MG63 (cell line): ENCODE data around the gene PGLYRP2. TPM values are rescaled to one million over a fixed set of nuclear protein-coding genes. Genes with fewer than 3 reads are reported as not detected.
"Not testable (repeated sequence)": the region's sequence is repeated elsewhere in the genome, so short reads cannot be mapped to it uniquely, and the experiment has no call there.

ENCODE experiments used
- DNase-seq: peaks from one replicate; pipeline ENCODE4 v3.0.0-alpha.2; 2020
- H3K27me3 ChIP-seq: fragments of 250-450 bp; sonication (Bioruptor Pico); 2 replicates; pipeline ENCODE4 v1.5.1; 2020; ENCODE audit warnings: mild to moderate bottlenecking, moderate library complexity
- H3K36me3 ChIP-seq: fragments of 250-450 bp; sonication (Bioruptor Pico); 2 replicates; pipeline ENCODE4 v1.5.1; 2020; ENCODE audit warnings: mild to moderate bottlenecking, moderate library complexity
- H3K4me3 ChIP-seq: fragments of 250-450 bp; sonication (Bioruptor Pico); 2 replicates; pipeline ENCODE4 v1.5.1; 2020; ENCODE audit warnings: mild to moderate bottlenecking, moderate library complexity
- H3K9me3 ChIP-seq: fragments of 250-450 bp; sonication (Bioruptor Pico); 2 replicates; pipeline ENCODE4 v1.5.1; 2020; ENCODE audit warnings: mild to moderate bottlenecking, moderate library complexity
- total RNA-seq: library from RNA; depleted of rRNA; stranded (reverse); fragments of >200 nt; shearing (Covaris generic); gene quantifications from 2 replicates; pipeline ENCODE4 v1.2.3, GENCODE V29; 2014; ENCODE audit warnings: low replicate concordance; rRNA removed

PGLYRP2 gene
- not detected in 2 replicates for total RNA-seq

- Histone ChIP-seq H3K4me3 (no peak within 1 kb of the TSS), H3K27me3 (no peaks in the 10 kb centered on the region), H3K9me3 (no peaks in the 10 kb centered on the region), H3K36me3 (no peaks in the 10 kb centered on the region)
- no peak for DNase-seq
Measured at GRCh38 chr19:15479391-15480345, at the start of gene PGLYRP2. Gene PGLYRP2 (minus strand): TSS chr19:15479501. CDS start chr19:15479371, 130 bp downstream.

- H3K36me3 ChIP-seq: no peaks in the 10 kb centered on the region
- H3K27me3 ChIP-seq: peaks cover 12% of the 10 kb centered on the region; the same call in 1 of the 2 replicates
- H3K4me3 ChIP-seq: no peak overlapping the region
- DNase-seq: no peak
- peaks cover 4% of the 10 kb centered on the region; the same call in 1 of the 2 replicates for H3K9me3 ChIP-seq
Measured at GRCh38 chr19:15527705-15528104, 48.4 kb upstream of the PGLYRP2 start.

- DNase-seq: no peak
- Histone ChIP-seq H3K27me3 (peaks cover 12% of the 10 kb centered on the region), H3K9me3 (peaks cover 4% of the 10 kb centered on the region; the same call in 1 of the 2 replicates), H3K4me3 (no peak overlapping the region), H3K36me3 (no peaks in the 10 kb centered on the region)
Measured at GRCh38 chr19:15526408-15526807, 47.1 kb upstream of the PGLYRP2 start.

- Histone ChIP-seq H3K4me3 (no peak overlapping the region), H3K27me3 (peaks cover 12% of the 10 kb centered on the region), H3K9me3 (0 out of 2 replicates have a peak, but pooled peaks cover under 1% of the 10 kb centered on the region), H3K36me3 (no peaks in the 10 kb centered on the region)
- DNase-seq: no peak
Measured at GRCh38 chr19:15525291-15525690, 46.0 kb upstream of the PGLYRP2 start.

GRCh38 chr19:15524781-15525180, 45.5 kb upstream of the PGLYRP2 start:
- no peak overlapping the region for H3K4me3 ChIP-seq
- no peaks in the 10 kb centered on the region for H3K36me3 ChIP-seq
- H3K27me3 ChIP-seq: peaks cover 12% of the 10 kb centered on the region
- DNase-seq: no peak
- no peaks in the 10 kb centered on the region for H3K9me3 ChIP-seq

- no peak overlapping the region for H3K4me3 ChIP-seq
- DNase-seq: peak; percentile 59
- peaks cover 23% of the 10 kb centered on the region for H3K9me3 ChIP-seq
- H3K36me3 ChIP-seq: no peaks in the 10 kb centered on the region
- H3K27me3 ChIP-seq: peaks cover 14% of the 10 kb centered on the region
Measured at GRCh38 chr19:15519433-15519976, 40.2 kb upstream of the PGLYRP2 start.

- peaks cover 2% of the 10 kb centered on the region; the same call in 1 of the 2 replicates for H3K27me3 ChIP-seq
- H3K4me3 ChIP-seq: no peak overlapping the region
- no peak for DNase-seq
- no peaks in the 10 kb centered on the region for H3K36me3 ChIP-seq
- H3K9me3 ChIP-seq: peaks cover 23% of the 10 kb centered on the region
Measured at GRCh38 chr19:15517778-15518177, 38.5 kb upstream of the PGLYRP2 start.

GRCh38 chr19:15516363-15516762, 37.1 kb upstream of the PGLYRP2 start:
- Histone ChIP-seq H3K9me3 (peaks cover 23% of the 10 kb centered on the region), H3K36me3 (no peaks in the 10 kb centered on the region), H3K27me3 (0 out of 2 replicates have a peak, but pooled peaks cover 2% of the 10 kb centered on the region)

GRCh38 chr19:15515227-15515625, 35.9 kb upstream of the PGLYRP2 start:
- not testable (repeated sequence) for H3K36me3 ChIP-seq, H3K4me3 ChIP-seq, H3K27me3 ChIP-seq, DNase-seq
- peaks cover 23% of the 10 kb centered on the region for H3K9me3 ChIP-seq

More at GRCh38 chr19:15516363-15516762, 37.1 kb upstream of the PGLYRP2 start:
- H3K4me3 ChIP-seq: no peak overlapping the region
- no peak for DNase-seq

GRCh38 chr19:15511671-15512424, 32.5 kb upstream of the PGLYRP2 start:
- Histone ChIP-seq H3K27me3 (peaks cover 13% of the 10 kb centered on the region), H3K36me3 (no peaks in the 10 kb centered on the region), H3K9me3 (peaks cover 15% of the 10 kb centered on the region), H3K4me3 (no peak overlapping the region)
- no peak for DNase-seq

- Histone ChIP-seq H3K4me3 (peak within 1 kb of the TSS; percentile 24; the same call in 1 of the 2 replicates), H3K9me3 (0 out of 2 replicates have a peak, but pooled peaks cover 2% of the 10 kb centered on the region), H3K27me3 (peaks cover 16% of the 10 kb centered on the region), H3K36me3 (no peaks in the 10 kb centered on the region)
- DNase-seq: no peak
Measured at GRCh38 chr19:15508035-15508710, 28.9 kb upstream of the PGLYRP2 start, which contains the start of gene CYP4F22. Gene CYP4F22 (plus strand): TSS chr19:15508525. CDS start chr19:15525337, 16,812 bp downstream.

- Histone ChIP-seq H3K36me3 (no peaks in the 10 kb centered on the region), H3K9me3 (0 out of 2 replicates have a peak, but pooled peaks cover 2% of the 10 kb centered on the region), H3K27me3 (peaks cover 23% of the 10 kb centered on the region), H3K4me3 (no peak overlapping the region)
- no peak for DNase-seq
Measured at GRCh38 chr19:15507068-15508034, 28.1 kb upstream of the PGLYRP2 start.

GRCh38 chr19:15506074-15506571, 26.8 kb upstream of the PGLYRP2 start:
- no peak for DNase-seq
- H3K4me3 ChIP-seq: no peak overlapping the region
- H3K9me3 ChIP-seq: 0 out of 2 replicates have a peak, but pooled peaks cover 2% of the 10 kb centered on the region
- H3K27me3 ChIP-seq: peaks cover 33% of the 10 kb centered on the region
- H3K36me3 ChIP-seq: no peaks in the 10 kb centered on the region

- H3K27me3 ChIP-seq: peaks cover 31% of the 10 kb centered on the region
- no peak for DNase-seq
- H3K36me3 ChIP-seq: no peaks in the 10 kb centered on the region
- 0 out of 2 replicates have a peak, but pooled peaks cover 4% of the 10 kb centered on the region for H3K9me3 ChIP-seq
- H3K4me3 ChIP-seq: no peak overlapping the region
Measured at GRCh38 chr19:15502264-15502663, 23.0 kb upstream of the PGLYRP2 start.

- Histone ChIP-seq H3K4me3 (no peak overlapping the region), H3K9me3 (0 out of 2 replicates have a peak, but pooled peaks cover 4% of the 10 kb centered on the region), H3K27me3 (peaks cover 31% of the 10 kb centered on the region), H3K36me3 (no peaks in the 10 kb centered on the region)
- no peak for DNase-seq
Measured at GRCh38 chr19:15501596-15501995, 22.3 kb upstream of the PGLYRP2 start.
